NCI-H2029 (cell line): Measurements from ENCODE around the gene SPEF1.
"Not testable (repeated sequence)": the region's sequence is repeated elsewhere in the genome, so short reads cannot be mapped to it uniquely, and the experiment has no call there.

Experiments
- DNase-seq: peaks from one replicate; lab custom pipeline; 2025; lab: John Stamatoyannopoulos, UW

Gene SPEF1, protein sequence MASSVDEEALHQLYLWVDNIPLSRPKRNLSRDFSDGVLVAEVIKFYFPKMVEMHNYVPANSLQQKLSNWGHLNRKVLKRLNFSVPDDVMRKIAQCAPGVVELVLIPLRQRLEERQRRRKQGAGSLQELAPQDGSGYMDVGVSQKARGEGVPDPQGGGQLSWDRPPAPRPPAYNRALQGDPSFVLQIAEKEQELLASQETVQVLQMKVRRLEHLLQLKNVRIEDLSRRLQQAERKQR

DNA sequence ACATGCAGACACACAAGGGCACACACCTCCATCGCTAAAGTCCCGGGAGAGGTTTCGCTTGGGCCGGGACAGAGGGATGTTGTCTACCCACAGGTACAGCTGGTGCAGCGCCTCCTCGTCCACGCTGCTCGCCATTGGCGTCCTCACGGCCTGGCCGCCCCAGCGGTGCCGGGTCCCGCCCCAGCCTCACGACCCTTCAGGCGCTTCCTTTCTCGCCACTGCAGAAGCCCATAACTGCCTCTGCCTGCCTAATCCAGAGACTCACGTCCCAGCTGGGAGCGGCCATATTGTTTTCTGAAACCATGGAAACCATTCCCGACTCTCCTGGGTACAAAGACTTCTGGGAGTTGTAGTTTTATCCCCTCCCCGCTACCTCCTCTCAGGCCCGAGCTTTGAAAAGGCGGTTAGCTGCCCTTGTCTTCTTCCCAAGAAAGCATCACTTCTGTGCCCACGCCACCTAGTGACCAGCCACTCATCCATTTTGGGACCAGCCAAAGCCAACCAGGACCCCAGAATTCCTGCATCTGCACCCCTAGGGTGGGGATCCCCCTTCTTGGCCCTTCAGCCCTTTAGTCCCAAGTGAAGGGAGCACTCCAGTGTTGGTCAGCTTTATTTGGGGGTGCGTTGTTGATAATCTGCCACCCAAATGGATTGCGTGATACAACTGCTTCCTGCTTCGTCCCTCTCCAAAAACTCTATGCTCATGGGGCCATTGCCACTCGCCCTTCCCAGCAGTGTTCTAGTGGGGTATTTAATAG is at the start of gene SPEF1:
Gene SPEF1, minus strand, starts transcription at position 296 of the 758 bp plus-strand sequence. Its CDS starts 161 bp downstream, at position 135.
- peak; percentile 85 for DNase-seq

DNA sequence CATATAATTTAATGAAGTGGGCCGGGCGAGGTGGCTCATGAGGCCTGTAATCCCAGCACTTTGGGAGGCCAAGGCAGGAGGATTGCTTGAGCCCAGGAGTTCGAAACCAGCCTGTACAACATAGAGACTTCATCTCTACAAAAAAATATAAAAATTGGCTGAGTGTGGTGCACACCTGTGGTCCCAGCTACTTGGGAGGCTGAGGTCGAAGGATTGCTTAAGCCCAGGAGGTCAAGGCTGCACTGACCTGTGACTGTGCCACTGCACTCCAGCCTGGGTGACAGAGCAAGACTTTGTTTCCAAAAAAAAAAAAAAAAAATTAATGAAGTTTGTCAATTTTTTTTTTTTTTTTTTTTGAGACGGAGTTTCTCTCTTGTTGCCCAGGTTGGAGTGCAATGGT is 48.6 kb upstream of the SPEF1 start:
- DNase-seq: not testable (repeated sequence)

DNA sequence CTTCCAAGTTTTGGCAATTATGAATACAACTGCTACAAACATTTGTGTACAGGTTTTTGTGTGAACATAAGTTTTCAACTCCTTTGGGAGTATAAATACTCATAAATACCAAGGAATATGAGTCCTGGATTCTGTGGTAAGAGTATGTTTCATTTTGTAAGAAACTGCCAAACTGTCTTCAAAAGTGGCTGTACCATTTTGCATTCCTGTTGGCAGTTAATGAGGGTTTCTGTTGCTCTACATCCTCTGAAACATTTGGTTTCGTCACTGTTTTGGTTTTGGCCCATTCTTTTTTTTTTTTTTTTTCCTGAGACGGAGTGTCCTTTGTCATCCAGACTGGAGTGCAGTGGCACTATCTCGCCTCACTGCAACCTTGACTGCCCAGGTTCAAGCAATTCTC is 47.5 kb upstream of the SPEF1 start:
- DNase-seq: no peak

DNA sequence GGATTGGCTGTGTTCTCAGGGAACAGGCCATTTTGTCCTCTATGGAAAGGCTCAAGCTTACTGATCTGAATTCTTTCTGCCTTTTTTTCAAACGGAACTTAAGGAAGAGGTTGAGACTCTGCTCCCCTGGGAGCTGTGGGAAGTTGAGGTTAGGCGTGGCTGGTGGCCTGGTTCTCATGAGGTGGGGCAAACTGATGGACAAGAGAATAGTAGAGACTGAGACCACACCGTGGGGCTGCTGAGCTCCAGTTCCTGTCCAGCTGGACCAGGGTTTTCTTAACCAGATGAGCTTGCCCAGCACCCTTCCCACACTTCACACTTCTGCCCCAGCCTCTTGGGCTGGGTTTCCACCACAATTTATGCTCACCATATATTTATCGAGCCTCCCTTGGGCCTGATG is 45.2 kb upstream of the SPEF1 start:
- no peak for DNase-seq

DNA sequence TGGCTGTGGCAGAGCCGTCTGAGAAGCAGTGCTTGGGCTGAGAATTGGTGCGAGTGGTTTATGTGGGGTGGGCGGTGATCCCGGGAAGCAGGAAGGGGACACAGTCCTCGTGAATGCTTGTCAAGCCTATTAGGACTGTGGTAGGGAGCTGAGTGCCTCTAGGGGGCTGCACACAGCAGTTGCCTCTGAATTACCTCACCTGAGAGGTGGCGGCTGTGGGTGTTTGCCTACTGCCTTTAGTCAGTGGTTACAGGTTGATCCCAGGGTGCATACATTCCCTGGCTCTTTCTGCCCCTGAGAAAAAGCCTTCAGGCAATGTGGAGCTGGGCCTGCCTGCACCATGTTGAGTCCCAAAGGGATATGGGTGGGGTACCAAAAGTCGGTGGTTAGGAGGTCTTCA is 44.3 kb upstream of the SPEF1 start:
- DNase-seq: no peak

DNA sequence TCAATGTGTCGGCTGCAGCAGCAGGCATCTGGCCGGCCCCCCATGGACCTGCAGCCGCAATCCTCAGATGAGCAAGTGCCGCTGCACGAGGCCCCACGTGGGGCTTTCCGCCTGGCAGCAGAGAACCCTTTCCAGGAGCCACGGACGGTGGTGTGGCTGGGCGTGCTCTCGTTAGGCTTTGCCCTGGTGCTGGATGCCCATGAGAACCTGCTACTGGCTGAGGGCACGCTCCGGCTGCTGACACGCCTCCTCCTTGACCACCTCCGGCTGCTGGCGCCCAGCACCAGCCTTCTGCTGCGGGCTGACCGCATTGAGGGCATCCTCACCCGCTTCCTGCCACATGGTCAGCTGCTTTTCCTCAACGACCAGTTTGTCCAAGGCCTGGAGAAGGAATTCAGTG is 42.6 kb upstream of the SPEF1 start:
- no peak for DNase-seq

DNA sequence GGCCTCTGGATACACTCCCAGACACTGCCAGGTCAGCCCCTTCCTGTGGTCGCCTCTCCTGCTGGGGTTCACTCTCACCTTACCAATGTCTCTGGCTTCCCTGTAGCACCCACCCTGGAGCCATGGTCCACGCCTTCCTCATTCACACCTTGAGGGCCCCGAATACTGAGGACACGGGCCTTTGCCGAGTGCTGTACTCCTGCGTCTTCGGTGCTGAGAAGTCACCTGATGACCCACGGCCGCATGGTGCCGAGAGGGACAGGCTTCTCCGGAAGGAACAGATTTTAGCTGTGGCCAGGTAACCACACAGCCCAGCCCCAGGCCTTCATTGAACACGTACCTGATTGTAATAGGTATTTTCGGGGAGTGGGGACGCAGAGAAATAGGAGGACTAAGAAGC is 40.7 kb upstream of the SPEF1 start:
- DNase-seq: no peak

DNA sequence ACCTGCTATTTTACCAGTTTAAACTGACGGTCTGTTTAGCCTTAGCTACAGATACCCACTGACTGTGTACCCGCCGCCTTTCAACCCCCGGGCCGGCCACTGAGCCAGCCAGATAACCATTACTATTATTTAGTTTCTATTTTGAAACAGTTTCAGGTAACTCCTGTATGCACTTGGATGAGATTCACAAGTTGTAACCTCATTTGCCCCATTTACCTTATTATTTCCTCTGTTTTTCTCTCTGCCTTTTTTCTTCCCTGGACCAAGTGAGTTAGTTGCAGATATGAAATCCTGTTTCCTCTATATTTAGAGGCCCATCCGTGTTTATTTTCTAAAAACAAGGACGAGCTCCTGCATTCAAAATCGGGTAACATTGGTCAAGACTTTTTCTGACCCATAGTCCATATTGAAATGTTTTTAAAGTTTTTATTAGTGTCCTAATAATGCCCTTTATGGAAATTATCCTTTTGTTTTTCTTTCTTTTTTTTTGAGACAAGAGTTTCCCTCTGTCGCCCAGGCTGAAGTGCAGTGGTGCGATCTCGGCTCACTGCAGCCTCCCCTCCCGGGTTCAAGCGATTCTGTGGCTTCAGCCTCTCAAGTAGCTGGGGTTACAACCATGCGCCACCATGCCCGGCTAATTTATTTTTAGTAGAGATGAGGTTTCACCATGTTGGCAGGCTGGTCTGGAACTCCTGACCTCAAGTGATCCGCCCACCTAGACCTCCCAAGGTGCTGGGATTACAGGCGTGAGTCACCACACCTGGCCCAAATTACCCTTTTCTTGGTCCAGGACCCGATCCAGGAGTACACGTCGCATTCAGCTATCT is 39.9 kb upstream of the SPEF1 start:
- DNase-seq: no peak

DNA sequence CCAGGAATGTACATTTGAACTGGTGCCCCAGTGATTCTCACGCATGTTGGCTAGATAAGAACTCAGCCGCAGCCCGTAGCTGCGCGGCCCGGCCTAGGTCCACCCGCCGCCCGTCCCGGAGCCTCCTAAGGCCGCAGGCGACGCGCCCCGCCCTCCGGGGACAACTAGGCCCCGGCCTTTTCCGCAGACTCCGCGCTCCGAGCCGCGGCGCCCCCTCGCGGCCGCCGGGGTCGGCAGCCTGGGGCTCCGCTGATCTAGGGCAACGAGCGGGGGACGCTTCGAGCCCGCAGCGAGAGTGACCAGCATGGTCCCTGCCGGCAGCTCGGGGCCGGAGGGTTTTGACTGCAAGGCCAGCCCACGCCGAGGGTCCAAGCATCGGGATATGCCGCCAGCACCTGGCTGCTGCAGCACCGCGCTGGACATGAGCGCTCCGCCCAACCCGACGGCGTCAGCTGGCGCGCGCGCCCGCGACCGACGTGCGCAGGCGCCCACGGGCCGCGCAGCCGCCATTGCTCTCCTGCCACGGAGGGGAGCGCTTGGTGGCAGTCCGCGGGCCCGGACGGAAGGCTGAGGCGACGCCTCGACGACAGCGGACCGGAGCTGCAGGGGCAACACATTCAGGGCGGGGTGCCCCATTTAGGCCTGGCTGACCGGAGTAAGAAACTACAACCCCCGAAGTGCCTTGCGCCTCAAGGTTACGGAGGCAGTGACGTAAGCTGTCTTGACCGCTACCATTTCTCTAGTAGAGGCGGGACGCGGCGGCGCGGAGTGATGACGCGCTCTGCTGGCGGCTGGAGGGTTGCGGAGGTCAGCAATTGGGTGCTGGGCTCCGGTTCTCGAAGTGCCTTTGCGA is 39.0 kb upstream of the SPEF1 start, which contains the start of gene AP5S1:
Gene AP5S1, plus strand, starts transcription at position 500 of the 853 bp plus-strand sequence. CDS start 1,571 bp downstream, outside the sequence.
- DNase-seq: peak; percentile 95

DNA sequence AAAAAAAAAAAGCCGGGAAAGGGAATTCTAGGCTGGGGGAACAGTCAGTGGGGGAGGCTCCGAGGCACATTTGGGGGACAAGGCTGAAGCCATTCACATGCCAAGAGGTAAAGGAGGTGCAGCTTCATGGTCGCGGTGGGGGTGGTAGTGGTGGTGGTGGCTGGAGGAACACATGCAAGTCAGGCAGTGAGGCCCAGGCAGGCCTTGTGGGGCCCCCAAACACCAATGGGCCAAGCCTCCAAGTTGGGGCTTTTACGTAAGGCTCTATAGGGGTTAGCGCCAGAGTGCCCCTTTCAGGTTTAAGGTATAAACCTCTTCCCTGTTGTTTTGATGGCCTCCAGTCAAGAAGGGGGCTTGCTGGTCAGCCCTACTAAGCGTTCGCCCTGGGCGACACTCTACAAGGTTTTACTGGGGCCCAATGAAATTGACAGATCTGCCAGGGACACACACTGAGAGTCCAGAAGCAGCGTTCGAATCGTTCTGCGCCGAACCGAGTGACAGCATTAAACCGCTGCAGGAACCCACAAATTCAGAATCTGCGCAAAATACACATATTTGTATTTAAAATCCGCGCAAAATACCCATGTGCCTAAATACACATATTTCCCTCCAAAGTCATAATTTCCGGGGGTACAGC is 38.3 kb upstream of the SPEF1 start:
- no peak for DNase-seq

DNA sequence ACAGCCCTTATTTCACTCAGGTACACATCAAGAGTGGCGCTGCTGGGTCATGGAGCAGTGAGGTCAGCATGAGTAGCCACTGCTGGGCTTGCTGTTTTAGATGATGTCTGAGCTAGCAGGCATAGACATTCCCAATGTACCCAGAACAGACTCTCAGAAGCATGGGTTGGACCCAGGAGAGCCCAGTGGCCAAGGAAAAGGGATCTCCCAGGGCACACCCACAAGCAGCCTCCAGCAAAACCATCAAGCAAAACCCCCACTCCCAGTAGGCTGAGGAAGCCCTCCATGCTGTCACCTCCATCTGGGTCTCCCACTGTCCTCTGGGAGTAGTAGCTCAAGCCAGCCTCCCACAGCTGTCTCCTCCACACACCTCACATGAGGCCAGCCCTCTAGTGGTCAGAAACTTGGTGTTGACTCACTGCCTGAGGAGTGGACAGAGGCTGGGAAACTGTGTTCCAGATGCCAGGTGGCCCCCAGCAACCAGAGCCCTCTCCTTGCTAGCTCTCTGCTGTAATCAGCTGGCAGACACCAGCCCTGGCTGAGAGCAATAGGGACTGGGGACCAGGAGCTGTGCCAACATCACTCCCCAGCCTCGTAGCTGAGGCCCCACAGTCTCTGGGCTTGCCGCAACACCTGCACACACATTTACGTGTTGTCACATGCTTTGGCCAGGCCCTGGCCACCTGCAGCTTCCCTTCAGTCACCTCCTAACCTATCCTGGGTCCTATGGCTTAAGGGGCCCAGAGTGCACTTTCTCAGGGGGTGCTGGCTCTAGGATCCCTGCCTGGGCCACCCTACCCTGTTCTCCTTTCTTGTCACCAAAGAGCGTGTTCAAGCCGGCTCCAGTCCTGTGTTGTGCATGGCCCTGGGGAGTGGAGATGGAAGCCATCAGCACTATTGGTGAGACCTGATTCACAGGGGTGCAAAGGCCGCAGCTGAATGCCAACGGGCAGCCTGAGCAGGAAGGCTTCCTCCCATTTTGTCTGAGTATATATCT is 37.2 kb upstream of the SPEF1 start:
- DNase-seq: peak; percentile 64

DNA sequence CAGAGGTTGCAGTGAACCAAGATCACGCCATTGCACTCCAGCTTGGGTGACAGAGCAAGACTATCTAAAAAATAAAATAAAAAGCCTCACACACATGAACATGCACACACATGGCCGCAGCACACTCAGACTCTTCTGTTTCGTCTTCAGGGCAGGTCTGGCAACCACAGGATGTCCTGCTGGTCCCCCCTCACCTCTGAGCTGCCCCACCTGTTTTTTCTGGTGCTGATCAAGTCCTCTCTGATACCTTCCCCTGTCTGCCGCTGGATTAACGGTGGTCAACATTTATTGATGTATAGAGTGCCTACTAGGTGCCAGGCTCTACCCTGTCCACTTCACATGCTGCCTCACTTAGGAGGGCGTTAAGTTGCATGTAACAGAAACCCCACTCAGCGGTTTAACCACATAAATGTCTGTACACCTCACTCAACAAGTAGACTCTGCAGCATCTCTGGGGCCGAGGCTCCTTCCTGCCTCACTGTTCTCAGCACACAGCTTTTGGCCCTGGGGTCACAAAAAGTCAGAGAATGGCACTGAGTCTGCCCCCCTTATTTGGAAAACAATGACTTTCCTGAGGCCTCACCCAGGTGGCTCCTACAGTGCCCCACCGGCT is 34.6 kb upstream of the SPEF1 start:
- no peak for DNase-seq

DNA sequence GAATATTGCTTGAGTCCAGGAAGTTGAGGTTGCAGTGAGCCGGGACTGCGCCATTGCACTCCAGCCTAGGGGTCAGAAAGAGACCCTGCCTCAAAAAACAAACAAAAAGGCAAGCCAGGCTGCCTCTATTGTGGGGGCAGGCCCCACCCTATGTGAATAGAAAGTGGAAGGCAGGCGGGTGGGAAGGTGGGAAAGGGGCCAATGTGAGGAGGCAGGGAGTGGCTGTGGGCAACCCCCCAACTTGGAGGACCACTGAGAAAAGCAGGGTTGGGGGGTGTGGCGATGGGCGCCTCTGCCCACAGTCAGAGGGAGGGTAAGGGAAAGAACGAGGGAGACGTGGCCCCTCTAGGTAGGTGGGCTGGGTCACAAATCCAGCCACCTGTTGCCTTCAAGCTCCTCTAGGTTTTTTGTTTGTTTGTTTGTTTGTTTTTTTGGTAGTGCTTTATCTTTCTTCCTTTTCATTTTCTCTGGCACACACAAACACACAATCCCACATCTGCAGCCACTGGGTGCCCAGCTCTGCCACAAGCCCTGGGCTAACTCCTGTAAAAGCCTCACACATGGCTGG is 33.8 kb upstream of the SPEF1 start:
- no peak for DNase-seq

DNA sequence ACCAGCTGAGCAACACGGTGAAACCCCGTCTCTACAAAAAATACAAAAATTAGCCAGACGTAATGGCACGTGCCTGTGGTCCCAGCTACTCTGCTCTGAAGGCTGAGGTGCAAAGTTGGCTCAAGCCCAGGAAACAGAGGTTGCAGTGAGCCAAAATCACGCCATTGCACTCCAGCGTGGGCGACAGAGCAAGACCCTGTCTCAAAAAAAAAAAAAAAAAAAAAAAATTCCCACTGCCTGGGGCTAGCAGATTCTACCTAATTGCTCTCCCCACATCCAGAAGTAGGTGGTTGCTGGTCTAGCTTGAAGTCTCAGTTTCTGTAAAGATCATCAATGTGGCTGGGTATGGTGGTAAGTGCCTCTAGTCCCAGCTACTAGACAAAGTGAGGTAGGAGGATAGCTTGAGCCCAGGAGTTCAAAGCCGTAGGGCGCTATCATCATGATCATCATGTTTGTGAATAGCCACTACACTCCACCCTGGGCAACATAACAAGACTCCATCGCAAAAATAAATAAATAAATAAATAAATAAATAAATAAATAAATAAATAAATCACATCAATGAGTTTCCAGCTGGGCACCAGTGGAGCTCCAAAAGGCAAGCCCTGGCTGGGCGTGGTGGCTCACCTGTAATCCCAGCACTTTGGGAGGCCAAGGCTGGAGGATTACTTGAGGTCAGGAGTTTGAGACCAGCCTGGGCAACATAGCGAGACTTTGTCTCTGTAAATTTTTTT is 32.8 kb upstream of the SPEF1 start:
- no peak for DNase-seq

DNA sequence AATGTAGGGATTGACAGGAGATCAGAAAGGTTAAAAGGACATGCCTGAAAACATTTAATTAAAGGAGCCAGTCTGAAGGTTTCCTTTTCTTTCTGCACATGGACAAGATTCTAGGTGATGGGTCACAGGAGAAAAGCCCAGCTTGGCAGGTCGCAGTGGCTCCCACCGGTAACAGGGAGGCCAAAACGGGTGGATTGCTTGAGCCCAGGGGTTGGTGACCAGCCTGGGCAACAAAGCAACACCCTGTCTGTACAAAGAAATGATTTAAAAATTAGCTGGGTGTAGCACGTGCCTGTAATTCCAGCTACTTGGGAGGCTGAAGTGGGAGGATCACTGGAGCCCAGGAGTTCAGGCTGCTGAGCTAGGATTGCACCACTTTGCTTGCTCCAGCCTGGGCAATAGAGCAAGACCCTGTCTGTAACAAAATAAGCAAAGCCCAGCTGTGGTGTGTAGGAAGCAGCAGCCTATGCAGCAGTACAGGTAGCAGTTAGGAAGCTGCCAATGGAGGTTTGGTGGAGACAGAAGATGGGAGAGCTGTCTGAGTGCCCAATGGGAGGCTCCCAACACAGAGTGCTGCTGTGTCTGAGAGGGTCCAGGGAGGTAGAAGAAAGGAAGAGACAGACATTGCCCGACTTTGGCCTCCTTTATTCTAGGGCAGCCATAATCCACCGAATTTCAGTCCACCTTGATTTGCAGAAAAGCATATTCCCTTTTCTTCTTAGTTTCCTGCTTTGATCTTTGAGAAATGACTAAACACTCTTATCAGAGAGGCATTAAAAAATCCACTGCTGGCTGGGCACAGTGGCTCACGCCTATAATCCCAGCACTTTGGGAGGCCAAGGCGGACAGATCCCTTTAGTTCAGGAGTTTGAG is 32.0 kb upstream of the SPEF1 start:
- no peak for DNase-seq

DNA sequence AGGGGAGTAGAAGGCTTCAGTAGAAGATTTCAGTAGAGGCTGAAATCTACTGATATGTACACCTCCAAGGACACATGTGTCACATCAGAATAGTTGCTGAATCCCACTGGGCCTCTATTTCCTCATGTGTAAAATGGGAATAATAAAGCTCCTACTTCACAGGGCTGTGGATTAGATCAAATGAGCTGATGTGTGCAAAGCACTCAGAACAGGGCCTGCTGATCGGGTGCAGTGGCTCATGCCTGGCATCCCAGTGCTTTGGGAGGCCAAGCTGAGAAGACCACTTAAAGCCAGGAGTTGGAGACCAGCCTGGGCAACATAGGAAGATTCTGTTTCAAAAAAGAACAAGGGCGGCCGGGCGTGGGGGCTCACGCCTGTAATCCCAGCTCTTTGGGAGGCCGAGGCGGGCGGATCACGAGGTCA is 31.0 kb upstream of the SPEF1 start:
- no peak for DNase-seq

DNA sequence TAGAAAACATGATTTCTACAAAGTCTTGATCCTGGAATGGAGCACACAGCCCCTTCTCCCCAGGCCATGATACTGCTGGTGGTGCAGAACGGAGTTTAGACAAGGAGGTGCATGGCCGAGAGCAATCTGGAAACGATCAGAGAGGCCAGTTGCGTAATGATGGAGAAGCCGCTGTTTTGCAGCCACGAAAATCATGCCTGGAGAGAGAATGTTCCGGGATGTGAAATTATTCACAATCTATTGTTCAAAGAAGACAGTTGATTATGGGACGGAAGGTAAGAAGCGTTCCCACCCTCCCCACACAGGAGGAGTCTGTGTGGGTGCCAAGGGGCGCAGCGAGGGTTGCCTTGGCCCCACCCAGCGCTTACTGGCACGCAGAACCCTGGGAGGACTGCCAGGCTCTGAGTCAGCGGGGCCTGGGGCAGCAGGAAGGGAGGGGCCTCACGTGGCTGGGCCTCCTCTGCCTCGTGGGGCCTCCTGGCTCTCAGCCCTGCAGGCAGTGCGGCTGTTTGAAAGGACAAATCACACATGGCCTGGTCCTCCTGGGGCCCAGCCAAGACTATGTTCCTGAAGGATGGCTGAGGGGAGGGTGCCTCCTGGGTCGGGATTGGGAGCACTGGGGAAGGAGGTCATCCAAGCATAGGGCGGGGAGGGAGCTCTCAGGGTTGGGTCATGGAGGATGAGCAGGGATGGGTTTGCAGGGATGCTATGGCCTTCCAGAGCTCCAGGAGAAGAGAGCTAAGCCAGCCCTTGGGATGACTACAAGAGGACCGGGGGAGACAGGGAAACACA is 30.4 kb upstream of the SPEF1 start:
- peak; percentile 96 for DNase-seq
